HEK293 (cell line): ENCODE measurements around the gene MAN2A2.
"Not testable (repeated sequence)": the region's sequence is repeated elsewhere in the genome, so short reads cannot be mapped to it uniquely, and the experiment has no call there.

ENCODE experiments used
- EGR2 ChIP-seq: fragments of 450-650 bp; formaldehyde crosslinking; IDR thresholded peaks from 2 replicates; pipeline ENCODE4 v1.5.1; 2016; ENCODE audit warnings: low read depth, missing biosample characterization, missing genetic modification characterization
- KLF1 ChIP-seq: fragments of 450-650 bp; formaldehyde crosslinking; IDR thresholded peaks from 2 replicates; pipeline ENCODE4 v1.5.1; 2016; ENCODE audit warnings: missing biosample characterization, missing genetic modification characterization
- KLF9 ChIP-seq: fragments of 450-650 bp; formaldehyde crosslinking; IDR thresholded peaks from 2 replicates; pipeline ENCODE4 v1.5.1; 2016; ENCODE audit warnings: missing biosample characterization, missing genetic modification characterization, low read depth
- SP3 ChIP-seq: fragments of 450-650 bp; formaldehyde crosslinking; IDR thresholded peaks from 2 replicates; pipeline ENCODE4 v1.5.1; 2016; ENCODE audit warnings: missing biosample characterization, missing genetic modification characterization
- ZBTB20 ChIP-seq: fragments of 450-650 bp; formaldehyde crosslinking; IDR thresholded peaks from 2 replicates; pipeline ENCODE4 v1.5.1; 2016; ENCODE audit warnings: missing biosample characterization, missing genetic modification characterization
- ZBTB7A ChIP-seq: fragments of 450-650 bp; formaldehyde crosslinking; IDR thresholded peaks from 2 replicates; pipeline ENCODE4 v1.5.1; 2016; ENCODE audit warnings: low read depth, missing biosample characterization, missing genetic modification characterization
- ZNF175 ChIP-seq: fragments of 450-650 bp; formaldehyde crosslinking; IDR thresholded peaks from 2 replicates; pipeline ENCODE4 v1.5.1; 2016; ENCODE audit warnings: missing biosample characterization, missing genetic modification characterization
- ZNF223 ChIP-seq: fragments of 450-650 bp; formaldehyde crosslinking; IDR thresholded peaks from 2 replicates; pipeline ENCODE4 v1.5.1; 2016; ENCODE audit warnings: missing biosample characterization, missing genetic modification characterization
- ZNF239 ChIP-seq: fragments of 450-650 bp; formaldehyde crosslinking; IDR thresholded peaks from 2 replicates; pipeline ENCODE4 v1.5.1; 2016; ENCODE audit warnings: missing biosample characterization, missing genetic modification characterization
- ZNF571 ChIP-seq: fragments of 450-650 bp; formaldehyde crosslinking; IDR thresholded peaks from 2 replicates; pipeline ENCODE4 v1.5.0; 2017; ENCODE audit warnings: missing biosample characterization, missing genetic modification characterization
- TF ChIP-seq, protein P1 (sequence below): fragments of 450-650 bp; formaldehyde crosslinking; IDR thresholded peaks from 2 replicates; pipeline ENCODE4 v1.5.1; 2016; ENCODE audit warnings: missing biosample characterization, missing genetic modification characterization
- TF ChIP-seq, protein P2 (sequence below): fragments of 450-650 bp; formaldehyde crosslinking; IDR thresholded peaks from 2 replicates; pipeline ENCODE4 v1.5.1; 2016; ENCODE audit warnings: missing biosample characterization, missing genetic modification characterization, low read depth
- TF ChIP-seq, protein P3 (sequence below): fragments of 450-650 bp; formaldehyde crosslinking; IDR thresholded peaks from 2 replicates; pipeline ENCODE4 v1.5.1; 2016; ENCODE audit warnings: missing biosample characterization, missing genetic modification characterization

DNA sequence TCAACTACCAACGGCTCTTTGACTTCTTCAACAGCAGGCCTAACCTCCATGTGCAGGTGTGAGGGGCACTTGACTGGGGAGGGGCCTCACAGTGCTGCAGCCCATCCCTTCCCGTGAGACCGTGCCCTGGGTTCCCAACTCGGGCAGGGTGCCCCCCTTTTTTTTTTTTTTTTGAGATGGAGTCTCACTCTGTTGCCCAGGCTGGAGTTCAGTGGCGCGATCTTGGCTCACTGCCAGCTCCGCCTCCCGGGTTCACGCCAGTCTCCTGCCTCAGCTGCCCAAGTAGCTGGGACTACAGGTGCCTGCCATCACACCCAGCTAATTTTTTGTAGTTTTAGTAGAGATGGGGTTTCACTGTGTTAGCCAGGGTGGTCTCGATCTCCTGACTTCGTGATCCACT, 6.3 kb downstream of the MAN2A2 start:
- TF ChIP-seq EGR2 (tag by site-specific recombination); SP3 (tag by site-specific recombination); ZBTB7A (tag by site-specific recombination); ZNF223 (tag by site-specific recombination); ZNF175 (tag by site-specific recombination); KLF9; ZBTB20 (tag by site-specific recombination); ZNF571 (tag by site-specific recombination); KLF1 (tag by site-specific recombination); ZNF239 (tag by site-specific recombination): not testable (repeated sequence)
- TF ChIP-seq, protein P1, sequence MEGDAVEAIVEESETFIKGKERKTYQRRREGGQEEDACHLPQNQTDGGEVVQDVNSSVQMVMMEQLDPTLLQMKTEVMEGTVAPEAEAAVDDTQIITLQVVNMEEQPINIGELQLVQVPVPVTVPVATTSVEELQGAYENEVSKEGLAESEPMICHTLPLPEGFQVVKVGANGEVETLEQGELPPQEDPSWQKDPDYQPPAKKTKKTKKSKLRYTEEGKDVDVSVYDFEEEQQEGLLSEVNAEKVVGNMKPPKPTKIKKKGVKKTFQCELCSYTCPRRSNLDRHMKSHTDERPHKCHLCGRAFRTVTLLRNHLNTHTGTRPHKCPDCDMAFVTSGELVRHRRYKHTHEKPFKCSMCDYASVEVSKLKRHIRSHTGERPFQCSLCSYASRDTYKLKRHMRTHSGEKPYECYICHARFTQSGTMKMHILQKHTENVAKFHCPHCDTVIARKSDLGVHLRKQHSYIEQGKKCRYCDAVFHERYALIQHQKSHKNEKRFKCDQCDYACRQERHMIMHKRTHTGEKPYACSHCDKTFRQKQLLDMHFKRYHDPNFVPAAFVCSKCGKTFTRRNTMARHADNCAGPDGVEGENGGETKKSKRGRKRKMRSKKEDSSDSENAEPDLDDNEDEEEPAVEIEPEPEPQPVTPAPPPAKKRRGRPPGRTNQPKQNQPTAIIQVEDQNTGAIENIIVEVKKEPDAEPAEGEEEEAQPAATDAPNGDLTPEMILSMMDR (tag by site-specific recombination): not testable (repeated sequence)
- TF ChIP-seq, protein P2, sequence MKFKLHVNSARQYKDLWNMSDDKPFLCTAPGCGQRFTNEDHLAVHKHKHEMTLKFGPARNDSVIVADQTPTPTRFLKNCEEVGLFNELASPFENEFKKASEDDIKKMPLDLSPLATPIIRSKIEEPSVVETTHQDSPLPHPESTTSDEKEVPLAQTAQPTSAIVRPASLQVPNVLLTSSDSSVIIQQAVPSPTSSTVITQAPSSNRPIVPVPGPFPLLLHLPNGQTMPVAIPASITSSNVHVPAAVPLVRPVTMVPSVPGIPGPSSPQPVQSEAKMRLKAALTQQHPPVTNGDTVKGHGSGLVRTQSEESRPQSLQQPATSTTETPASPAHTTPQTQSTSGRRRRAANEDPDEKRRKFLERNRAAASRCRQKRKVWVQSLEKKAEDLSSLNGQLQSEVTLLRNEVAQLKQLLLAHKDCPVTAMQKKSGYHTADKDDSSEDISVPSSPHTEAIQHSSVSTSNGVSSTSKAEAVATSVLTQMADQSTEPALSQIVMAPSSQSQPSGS: not testable (repeated sequence)
- TF ChIP-seq, protein P3, sequence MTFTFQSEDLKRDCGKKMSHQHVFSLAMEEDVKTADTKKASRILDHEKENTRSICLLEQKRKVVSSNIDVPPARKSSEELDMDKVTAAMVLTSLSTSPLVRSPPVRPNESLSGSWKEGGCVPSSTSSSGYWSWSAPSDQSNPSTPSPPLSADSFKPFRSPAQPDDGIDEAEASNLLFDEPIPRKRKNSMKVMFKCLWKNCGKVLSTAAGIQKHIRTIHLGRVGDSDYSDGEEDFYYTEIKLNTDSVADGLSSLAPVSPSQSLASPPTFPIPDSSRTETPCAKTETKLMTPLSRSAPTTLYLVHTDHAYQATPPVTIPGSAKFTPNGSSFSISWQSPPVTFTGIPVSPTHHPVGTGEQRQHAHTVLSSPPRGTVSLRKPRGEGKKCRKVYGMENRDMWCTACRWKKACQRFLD (tag by site-specific recombination): not testable (repeated sequence)
